Hepatocyte (in vitro differentiated cells): ENCODE data around the gene COPS4. TPM values are rescaled to one million over a fixed set of nuclear protein-coding genes. Genes with fewer than 3 reads are reported as not detected.

Experiments
- DNase-seq: peaks from one replicate; pipeline ENCODE4 v3.0.0-alpha.2; 2016; ENCODE audit warnings: low spot score
- H2AFZ ChIP-seq: fragments of 200-600 bp; sonication (generic); 2 replicates; pipeline ENCODE4 v1.6.0; 2016; ENCODE audit warnings: antibody characterized with exemption, mild to moderate bottlenecking
- H3K27ac ChIP-seq: fragments of 200-600 bp; sonication (generic); 2 replicates; pipeline ENCODE4 v1.5.1; 2016; ENCODE audit warnings: mild to moderate bottlenecking
- H3K27me3 ChIP-seq: fragments of 200-600 bp; sonication (generic); 2 replicates; pipeline ENCODE4 v1.6.1; 2016
- H3K36me3 ChIP-seq: fragments of 200-600 bp; sonication (generic); replicated peaks from 2 replicates; pipeline ENCODE4 v1.5.1; 2016; ENCODE audit warnings: low read depth; ENCODE audit not compliant: insufficient read depth
- H3K4me1 ChIP-seq: fragments of 200-600 bp; sonication (generic); 2 replicates; pipeline ENCODE4 v1.5.1; 2016; ENCODE audit warnings: mild to moderate bottlenecking, moderate library complexity; ENCODE audit not compliant: insufficient read depth
- H3K4me2 ChIP-seq: fragments of 200-600 bp; sonication (generic); 2 replicates; pipeline ENCODE4 v1.6.0; 2016
- H3K4me3 ChIP-seq: fragments of 200-600 bp; sonication (generic); 2 replicates; pipeline ENCODE4 v1.5.1; 2016; ENCODE audit warnings: mild to moderate bottlenecking
- H3K79me2 ChIP-seq: fragments of 200-600 bp; sonication (generic); 2 replicates; pipeline ENCODE4 v1.6.0; 2017; ENCODE audit warnings: mild to moderate bottlenecking
- H3K9me2 ChIP-seq: fragments of 200-600 bp; sonication (generic); replicated peaks from 2 replicates; pipeline ENCODE4 v1.6.0; 2017; ENCODE audit warnings: mild to moderate bottlenecking; ENCODE audit not compliant: insufficient read depth
- H3K9me3 ChIP-seq: fragments of 200-600 bp; sonication (generic); 2 replicates; pipeline ENCODE4 v1.5.1; 2016; ENCODE audit warnings: low read depth, mild to moderate bottlenecking
- H4K20me1 ChIP-seq: fragments of 200-600 bp; sonication (generic); 2 replicates; pipeline ENCODE4 v1.6.0; 2016; ENCODE audit warnings: mild to moderate bottlenecking; ENCODE audit not compliant: insufficient read depth, poor library complexity, severe bottlenecking
- EZH2 ChIP-seq: fragments of 200-600 bp; sonication (generic); IDR thresholded peaks from 2 replicates; pipeline ENCODE4 v1.6.1; 2016; ENCODE audit warnings: antibody characterized with exemption, mild to moderate bottlenecking, borderline replicate concordance
- EZH2phosphoT487 ChIP-seq: fragments of 200-600 bp; sonication (generic); IDR thresholded peaks from one replicate; pipeline ENCODE4 v1.6.1; 2018; ENCODE audit warnings: antibody characterized with exemption, mild to moderate bottlenecking, low read depth, moderate library complexity; ENCODE audit not compliant: unreplicated experiment, severe bottlenecking
- WGBS: methylation state at CpG from one replicate; pipeline ENCODE4 v1.1.6; 2016; ENCODE audit warnings: low lambda C conversion rate; ENCODE audit errors: missing lambda C conversion rate; 5-methylcytosine and 5-hydroxymethylcytosine counted together
- polyA plus RNA-seq: library from polyadenylated mRNA; unstranded; fragments of >200 nt; fragmentation: Nextera tagmentation; extraction: Ambion mirVana; gene quantifications from 2 replicates; pipeline ENCODE4 v1.2.1, GENCODE V29; 2016
- total RNA-seq: library from RNA; depleted of rRNA; stranded (reverse); fragments of >200 nt; gene quantifications from 2 replicates; pipeline ENCODE4 v1.2.3, GENCODE V29; 2014
- TF ChIP-seq, protein P1 (sequence below): fragments of 200-600 bp; sonication (generic); IDR thresholded peaks from 2 replicates; pipeline ENCODE4 v1.5.1; 2016; ENCODE audit warnings: antibody characterized with exemption, mild to moderate bottlenecking; ENCODE audit not compliant: poor library complexity

The COPS4 gene
- total and polyA plus RNA-seq, 2 experiments from 2014 or later: 45.2 to 56.7 TPM

DNA sequence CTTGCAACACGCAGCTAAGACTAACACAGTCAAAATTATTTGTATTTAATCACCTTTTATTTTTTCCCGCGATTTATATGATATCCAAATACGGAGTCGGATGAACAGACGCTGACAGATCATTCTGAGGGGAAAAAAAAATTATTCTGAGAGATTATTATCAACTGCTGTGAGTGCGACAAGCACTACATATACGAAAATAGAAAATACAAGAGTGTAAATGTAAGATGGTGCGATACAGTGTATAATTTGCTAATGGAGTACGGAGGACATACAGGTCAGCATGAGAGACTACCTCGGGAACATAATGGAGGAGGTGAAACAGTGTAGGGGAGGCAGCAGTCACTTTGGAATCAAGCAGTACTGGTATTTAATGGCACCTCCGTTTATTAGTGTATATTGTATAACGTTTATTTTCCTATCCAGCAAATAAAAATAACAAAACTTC lies 21.5 kb upstream of the COPS4 start:
- WGBS: 30% methylated on average over 13 of the region's 13 CpGs
- Histone ChIP-seq H3K9me2 (no peaks in the 10 kb centered on the region), H3K9me3 (no peaks in the 10 kb centered on the region), H4K20me1 (no peaks in the 10 kb centered on the region), H3K36me3 (no peaks in the 10 kb centered on the region), H3K4me2 (peak overlapping the region; percentile 75), H2AFZ (peak overlapping the region; percentile 71), H3K4me3 (peak overlapping the region; percentile 24), H3K27me3 (no peaks in the 10 kb centered on the region), H3K27ac (peak overlapping the region; percentile 59), H3K79me2 (peaks cover 16% of the 10 kb centered on the region), H3K4me1 (peaks cover 9% of the 10 kb centered on the region)
- no peak for DNase-seq
- no peak for TF ChIP-seq EZH2
- no peak for TF ChIP-seq EZH2phosphoT487
- TF ChIP-seq, protein P1, sequence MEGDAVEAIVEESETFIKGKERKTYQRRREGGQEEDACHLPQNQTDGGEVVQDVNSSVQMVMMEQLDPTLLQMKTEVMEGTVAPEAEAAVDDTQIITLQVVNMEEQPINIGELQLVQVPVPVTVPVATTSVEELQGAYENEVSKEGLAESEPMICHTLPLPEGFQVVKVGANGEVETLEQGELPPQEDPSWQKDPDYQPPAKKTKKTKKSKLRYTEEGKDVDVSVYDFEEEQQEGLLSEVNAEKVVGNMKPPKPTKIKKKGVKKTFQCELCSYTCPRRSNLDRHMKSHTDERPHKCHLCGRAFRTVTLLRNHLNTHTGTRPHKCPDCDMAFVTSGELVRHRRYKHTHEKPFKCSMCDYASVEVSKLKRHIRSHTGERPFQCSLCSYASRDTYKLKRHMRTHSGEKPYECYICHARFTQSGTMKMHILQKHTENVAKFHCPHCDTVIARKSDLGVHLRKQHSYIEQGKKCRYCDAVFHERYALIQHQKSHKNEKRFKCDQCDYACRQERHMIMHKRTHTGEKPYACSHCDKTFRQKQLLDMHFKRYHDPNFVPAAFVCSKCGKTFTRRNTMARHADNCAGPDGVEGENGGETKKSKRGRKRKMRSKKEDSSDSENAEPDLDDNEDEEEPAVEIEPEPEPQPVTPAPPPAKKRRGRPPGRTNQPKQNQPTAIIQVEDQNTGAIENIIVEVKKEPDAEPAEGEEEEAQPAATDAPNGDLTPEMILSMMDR: no peak

DNA sequence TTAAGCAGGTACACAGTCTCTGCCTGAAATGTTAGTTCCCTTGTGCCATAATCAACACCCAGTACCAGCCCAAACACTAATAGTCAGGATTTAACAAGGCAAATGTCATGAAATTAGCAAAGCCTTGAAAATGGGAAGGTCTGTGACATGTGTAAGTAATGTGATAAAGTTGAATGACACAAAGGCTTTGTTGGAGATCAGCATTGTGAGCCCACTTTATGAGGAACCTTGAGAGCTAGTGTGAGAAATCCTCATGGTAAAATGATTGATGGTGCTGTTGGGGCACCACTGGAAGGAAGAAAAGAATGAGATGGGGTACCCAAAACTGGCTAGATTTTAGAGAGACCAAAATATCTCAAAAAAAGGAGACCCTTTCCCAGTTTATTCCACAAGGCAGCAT lies 21.1 kb upstream of the COPS4 start:
- peaks cover 6% of the 10 kb centered on the region for H3K4me1 ChIP-seq
- H3K9me3 ChIP-seq: no peaks in the 10 kb centered on the region
- peak overlapping the region; percentile 24 for H3K4me3 ChIP-seq
- peak overlapping the region; percentile 71 for H2AFZ ChIP-seq
- H4K20me1 ChIP-seq: no peaks in the 10 kb centered on the region
- TF ChIP-seq, protein P1: no peak
- no peak for TF ChIP-seq EZH2phosphoT487
- peak overlapping the region; percentile 59 for H3K27ac ChIP-seq
- no peaks in the 10 kb centered on the region for H3K27me3 ChIP-seq
- DNase-seq: no peak
- H3K79me2 ChIP-seq: peaks cover 12% of the 10 kb centered on the region
- H3K36me3 ChIP-seq: no peaks in the 10 kb centered on the region
- no peaks in the 10 kb centered on the region for H3K9me2 ChIP-seq
- peak overlapping the region; percentile 75 for H3K4me2 ChIP-seq

DNA sequence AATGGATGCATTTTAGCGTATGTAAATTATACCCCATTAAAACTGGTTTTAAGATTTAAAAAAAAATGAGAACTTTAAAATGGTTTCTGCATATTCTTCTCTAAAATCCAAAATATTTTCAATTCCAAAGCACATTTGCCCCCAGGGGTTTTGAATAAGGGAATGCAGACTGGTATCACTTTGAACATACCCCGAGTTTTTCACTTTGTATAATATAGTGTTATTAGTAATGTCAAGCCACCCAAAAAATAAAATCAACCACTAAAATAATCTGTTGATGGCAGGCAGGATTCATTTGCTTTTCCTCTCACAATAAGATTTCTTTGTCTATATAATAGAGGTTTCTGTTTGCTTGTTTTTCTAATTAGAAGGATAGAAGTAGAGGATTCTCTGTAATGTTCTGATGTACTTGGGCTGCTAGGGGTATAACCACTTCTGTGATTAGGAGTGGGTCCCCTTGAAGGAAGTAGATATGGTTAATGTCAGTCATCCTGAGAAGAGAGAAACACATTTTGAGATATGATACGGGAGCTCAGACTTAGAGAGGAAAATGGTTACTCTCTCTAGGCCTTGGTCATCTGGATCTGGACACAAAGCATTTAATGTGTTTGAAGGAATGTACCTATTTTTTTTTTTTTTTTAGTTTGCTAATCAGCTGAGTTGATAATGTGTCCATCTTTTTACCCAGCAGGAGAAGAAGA lies 15.0 kb upstream of the COPS4 start:
- TF ChIP-seq, protein P1: no peak
- no peak for TF ChIP-seq EZH2
- 89% methylated on average over 3 of the region's 3 CpGs for WGBS
- no peaks in the 10 kb centered on the region for H3K9me2 ChIP-seq
- H3K79me2 ChIP-seq: no peaks in the 10 kb centered on the region
- H3K27me3 ChIP-seq: no peaks in the 10 kb centered on the region
- no peaks in the 10 kb centered on the region for H3K9me3 ChIP-seq
- H3K36me3 ChIP-seq: no peaks in the 10 kb centered on the region
- H3K4me2 ChIP-seq: no peak overlapping the region
- H2AFZ ChIP-seq: no peak overlapping the region
- no peak for DNase-seq
- H4K20me1 ChIP-seq: no peaks in the 10 kb centered on the region
- H3K4me1 ChIP-seq: no peaks in the 10 kb centered on the region
- H3K4me3 ChIP-seq: no peak overlapping the region
- H3K27ac ChIP-seq: no peak overlapping the region
